ENCODE data around the gene SLC10A1. TPM values are rescaled to one million over a fixed set of nuclear protein-coding genes. Genes with fewer than 3 reads are reported as not detected.

SLC10A1 gene
- not detected in 2 replicates for total RNA-seq

GRCh38 chr14:69796797-69797500 is at the start of gene SLC10A1:
SLC10A1 (minus strand) TSS chr14:69797241; CDS start chr14:69797155, 86 bp downstream.

DNA sequence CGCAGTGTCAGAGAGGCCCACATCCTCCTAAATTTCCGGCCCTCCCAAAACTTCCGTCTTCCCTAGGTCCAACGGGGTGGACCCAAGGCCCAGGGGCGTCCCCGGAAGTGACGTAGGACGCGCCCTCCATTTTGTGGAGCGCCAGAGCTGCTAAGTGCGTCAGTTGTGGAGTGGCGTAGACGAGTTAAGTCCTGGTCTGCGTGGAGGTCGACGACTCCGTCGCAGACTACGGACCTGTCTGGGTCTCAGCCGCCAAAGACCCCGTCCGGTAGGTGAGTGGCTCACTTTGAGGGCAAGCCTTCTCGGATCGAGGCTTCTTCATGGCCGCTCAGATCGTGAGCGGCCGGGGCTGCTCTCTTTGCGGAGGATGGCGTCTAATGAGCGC is 30.1 kb downstream of the SLC10A1 start, which contains the start of gene SRSF5:
TSS of gene SRSF5 (plus strand) at position 159 of the 385 bp plus-strand sequence. CDS start 1,015 bp downstream, outside the sequence.

Other genes starting within 250 kb of the SLC10A1 start
- gene CCDC177, start 222.4 kb downstream of the SLC10A1 start, total RNA-seq, result 0.12 TPM in 1 of 2 replicates, not detected in the other
- gene SUSD6, start 185.6 kb downstream of the SLC10A1 start, total RNA-seq, result 11.1 and 13.7 TPM in 2 replicates
- gene SRSF5, start 30.1 kb downstream of the SLC10A1 start, total RNA-seq, result 142 and 157 TPM in 2 replicates
- 2.4 TPM in 1 of 2 replicates, not detected in the other for gene SMOC1, start 82.2 kb upstream of the SLC10A1 start, total RNA-seq